ENCODE results near the gene DGKG.

The DGKG gene

GRCh38 chr3:186268616-186269448 is 93.2 kb downstream of the DGKG start:
- no peak for DNase-seq

- no peak for DNase-seq
Measured at GRCh38 chr3:186267758-186268157, 94.3 kb downstream of the DGKG start.

DNA sequence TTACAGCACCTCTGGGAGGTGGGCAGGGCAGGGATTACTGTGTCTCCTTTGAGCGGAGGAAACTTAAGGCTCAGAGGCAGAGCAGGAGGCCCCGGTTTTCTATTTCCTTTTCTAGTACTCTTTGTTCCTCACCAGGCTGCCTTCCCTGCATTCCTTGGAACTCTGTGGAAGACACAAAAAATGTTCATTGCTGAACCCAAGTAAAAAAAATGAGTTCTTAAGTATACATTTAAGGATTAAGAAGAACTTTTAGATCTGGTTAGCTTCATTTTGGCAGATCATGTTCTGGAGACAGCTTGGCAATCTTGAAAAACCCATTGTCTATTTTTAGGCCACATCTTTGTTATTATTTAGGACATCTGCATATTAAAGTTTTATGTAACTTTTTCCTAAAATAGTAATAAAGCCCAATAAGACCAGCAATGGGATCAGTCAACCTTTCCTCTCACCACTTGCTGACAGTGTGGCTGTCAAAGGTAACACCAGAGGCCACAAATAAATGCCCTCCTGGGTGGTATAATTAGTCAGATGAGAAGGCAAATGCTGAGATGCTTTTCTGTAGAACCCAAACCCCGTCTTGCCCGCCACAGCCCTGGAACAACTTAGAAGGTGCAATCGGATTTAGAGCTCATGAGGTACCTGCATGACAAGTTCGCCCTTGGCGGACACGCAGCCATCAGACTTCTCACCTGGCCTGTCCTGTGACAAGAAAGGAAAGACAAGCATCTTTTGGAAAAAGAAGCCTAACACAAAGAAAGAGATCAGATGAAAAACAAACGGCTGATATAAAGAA is 97.2 kb downstream of the DGKG start:
- DNase-seq: no peak

DNA sequence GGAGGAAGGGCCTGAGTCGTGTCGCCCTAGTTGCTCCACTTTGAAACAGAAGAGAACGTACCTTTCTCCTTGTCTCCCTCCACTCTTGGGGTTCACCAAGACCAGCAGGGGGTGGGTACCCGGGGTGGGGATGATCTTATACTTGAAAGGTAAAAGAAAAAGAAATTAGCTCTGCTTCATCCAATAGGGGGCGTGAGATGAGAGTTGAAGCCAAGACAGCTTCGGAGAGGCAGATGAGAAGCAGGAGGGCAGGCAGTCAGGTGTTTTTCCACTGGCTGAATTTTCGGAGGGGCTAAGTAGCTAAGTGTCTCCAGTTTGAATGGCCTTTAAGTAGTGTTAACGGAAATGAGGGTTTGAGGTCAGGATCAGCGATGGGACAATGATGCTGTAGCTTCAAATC is 100.4 kb downstream of the DGKG start:
- no peak for DNase-seq

- DNase-seq: no peak
Measured at GRCh38 chr3:186260726-186261125, 101.3 kb downstream of the DGKG start.

DNA sequence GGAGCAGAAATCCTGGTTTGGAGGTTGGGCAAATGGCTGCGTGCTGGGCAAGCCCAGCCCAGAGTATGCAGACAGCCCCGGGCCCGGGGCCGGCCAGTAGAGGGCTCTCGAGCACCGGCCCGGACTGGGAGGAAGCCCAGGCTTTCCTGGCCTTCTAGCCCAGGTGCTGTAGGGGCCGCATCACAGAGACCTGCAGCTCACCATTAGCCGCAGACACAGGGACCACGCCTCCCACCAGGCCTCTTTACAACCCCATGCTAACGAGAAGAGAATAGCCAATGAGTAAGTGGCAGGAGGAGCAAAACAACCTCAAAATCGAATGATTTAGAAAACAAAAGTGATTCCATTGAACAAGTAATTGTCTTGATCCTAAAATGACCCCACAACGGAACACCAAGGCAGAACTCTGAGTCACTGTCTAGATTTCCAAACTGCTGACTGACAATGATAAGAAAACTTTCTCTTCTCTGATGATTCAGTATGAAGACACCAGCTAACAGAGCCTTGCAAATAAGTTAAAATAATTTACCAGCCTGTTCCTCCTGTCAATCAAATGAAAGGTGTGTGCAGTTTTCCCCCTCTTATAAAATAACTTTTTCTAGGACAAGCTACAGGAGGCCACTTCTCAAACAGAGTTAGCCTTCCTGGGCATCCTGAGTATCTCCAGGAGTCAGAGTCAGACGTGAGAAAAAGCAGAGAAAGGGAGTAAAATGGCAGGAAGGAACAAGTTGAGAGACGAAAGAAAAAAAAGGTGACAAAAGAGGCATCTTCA is 102.2 kb downstream of the DGKG start:
- peak; percentile 76 for DNase-seq

GRCh38 chr3:186258968-186259367 is 103.1 kb downstream of the DGKG start:
- DNase-seq: no peak

GRCh38 chr3:186257866-186258265 is 104.2 kb downstream of the DGKG start:
- no peak for DNase-seq

DNA sequence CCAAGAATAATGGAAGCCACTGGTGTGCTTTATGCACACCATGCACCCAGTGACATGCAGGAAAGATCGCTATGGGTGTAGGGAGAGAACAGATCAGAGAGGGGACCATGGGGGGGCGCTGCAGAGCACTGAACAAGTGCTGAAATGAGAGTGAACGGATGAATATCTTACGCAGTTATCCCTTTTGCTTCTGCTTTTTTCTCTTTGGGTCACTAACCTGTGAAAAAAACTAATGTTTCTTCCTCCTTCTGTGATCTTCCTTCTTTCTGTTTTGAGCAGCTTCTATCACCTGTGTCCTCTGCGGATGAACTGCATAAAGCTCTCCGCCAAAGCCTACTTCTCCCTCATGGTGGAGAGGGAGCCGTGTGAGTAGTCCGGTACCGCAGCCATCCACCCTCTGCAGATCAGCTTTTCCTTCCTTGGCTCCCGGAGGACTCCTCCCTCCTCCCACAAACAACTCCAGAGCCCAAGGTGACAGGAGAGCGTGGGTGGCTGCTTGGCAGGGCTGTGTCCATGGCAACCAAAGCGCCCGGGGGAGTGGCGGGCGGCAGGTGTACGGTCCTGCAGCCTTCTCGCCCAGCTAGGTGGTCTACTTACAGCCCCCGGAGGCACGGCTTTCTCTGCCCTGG is 106.2 kb downstream of the DGKG start:
- DNase-seq: no peak

GRCh38 chr3:186254676-186255650 is 107.1 kb downstream of the DGKG start:
- DNase-seq: peak; percentile 22

- DNase-seq: no peak
Measured at GRCh38 chr3:186251948-186252619, 110.0 kb downstream of the DGKG start.

DNA sequence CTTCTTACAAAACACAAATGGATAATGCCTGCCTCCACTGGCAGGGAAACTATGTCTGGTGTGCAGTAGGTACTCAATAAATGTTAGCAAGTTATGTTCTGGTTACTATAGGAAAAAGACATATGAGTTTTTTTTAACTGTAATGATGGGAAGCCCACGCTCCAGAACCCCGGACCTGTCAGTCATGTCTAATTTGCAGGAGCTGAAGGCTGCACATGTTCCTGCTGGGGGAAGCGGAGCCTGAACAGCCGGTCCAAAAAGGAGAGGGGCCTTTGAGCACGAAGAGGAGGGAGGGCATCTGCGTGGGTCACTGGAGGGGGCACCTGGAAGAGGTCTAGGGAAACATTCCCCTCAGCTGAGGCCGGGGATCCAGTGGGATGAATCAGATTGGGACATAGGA is 113.2 kb downstream of the DGKG start:
- DNase-seq: no peak

DNA sequence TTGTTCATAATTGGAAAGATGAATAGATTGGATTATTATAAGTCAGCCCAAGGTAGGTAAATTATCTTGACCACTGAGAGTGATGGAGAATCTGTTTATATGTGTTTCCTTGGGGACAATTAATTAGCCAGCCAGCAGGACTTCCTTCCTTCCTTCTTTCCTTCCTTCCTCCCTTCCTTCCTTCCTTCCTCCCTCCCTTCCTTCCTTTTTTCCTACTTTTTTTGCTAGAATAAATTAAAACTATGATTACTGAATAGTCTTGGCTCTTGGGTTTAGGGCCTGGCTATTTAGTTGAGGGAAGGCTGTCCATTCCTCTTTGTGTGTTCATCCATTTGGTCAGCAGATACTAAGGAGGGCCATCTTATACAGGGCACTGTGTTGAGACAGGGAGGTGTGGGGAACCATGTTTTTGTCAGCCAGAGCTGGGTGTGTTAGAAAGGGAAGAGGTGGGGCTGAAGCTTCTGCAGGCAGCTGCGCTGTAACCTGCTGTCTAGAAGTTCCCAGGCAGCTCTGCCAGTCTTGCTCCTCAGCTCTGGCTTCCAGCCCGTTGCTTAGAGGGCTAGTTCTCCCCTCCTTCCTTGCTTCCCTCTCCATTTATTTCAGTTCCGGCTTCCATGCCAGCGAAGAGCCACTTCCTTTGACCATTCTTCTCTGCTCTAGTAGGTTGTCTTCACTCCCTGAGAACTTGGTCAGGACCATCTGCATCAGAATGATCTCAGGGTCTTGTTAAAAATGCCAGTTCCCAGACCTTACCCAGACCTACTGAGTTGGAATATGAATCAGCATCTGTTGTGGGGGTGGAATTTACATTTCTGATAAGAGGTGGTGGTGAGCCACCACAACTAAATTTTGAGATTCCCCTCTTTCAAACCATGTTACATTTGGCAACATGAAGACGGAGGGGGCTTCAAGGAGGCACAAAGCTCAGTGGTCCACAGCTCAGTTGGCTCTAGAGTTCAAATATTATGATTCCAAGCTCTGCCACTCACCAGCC is 113.9 kb downstream of the DGKG start:
- DNase-seq: no peak

- DNase-seq: no peak
Measured at GRCh38 chr3:186246941-186247340, 115.1 kb downstream of the DGKG start.

GRCh38 chr3:186244016-186244415 is 118.0 kb downstream of the DGKG start:
- DNase-seq: no peak

DNA sequence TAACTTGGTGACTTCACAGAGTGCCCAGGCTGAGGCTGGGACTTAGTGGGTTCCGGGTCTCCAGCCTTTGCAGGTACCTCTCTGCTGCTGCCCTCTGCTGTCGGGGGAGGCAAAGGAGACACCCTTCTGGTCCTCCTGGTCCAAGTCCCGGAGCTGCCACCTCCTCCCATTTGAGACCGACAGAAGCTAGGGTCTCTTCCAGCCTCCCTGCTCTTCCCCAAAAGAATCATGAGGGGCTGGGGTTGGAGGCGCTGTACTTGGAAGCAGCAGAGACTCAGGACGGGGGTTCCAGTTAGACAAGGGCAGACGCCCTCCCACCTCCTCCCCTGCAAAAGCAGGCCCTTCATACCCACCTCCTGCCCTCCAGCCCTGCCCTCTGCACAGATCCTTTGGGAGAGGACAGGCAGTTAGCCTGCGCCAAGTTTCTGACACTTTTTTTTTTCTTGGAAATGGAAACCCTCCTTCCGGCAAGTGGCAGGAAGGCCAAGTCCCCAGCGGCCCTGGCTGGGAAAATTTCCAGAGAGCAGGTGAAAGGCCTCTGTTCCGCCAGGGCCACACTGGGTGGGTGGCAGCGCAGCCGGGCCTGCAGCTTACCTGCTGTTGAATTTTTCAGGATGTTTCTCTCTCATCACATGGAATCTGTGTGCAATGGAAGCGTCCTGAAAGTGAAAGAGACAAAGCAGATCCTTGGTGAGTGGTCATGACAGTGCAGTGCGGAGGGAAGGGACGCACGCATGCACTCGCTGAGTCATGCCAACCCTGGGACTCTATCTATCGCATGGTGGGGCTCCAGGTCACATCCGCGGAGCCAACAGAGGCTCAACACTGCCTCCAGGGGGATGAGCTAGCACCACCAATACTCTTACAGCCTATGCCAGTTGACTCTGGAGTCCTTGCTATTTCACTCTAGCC is 119.9 kb downstream of the DGKG start:
- DNase-seq: peak; percentile 47

DNA sequence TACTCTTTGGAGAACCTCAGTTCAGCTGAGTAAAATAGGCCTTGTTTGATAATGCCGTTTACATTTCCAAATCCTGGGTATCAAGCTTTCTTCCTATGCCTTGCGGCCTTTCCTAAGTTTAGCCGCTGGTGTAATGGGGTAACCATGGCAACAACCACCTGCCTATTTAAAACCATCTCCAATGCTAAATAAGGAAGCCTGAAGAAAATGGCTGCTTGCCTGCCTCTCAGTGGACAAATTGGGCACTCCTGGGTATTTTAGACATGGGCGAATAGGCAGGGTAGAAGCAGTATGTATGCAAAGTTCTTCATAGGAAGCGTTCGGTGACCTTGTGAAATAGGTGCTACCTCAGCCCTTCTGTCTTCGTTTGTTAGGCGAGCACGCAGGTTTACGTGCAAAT is 122.7 kb downstream of the DGKG start:
- no peak for DNase-seq

DNA sequence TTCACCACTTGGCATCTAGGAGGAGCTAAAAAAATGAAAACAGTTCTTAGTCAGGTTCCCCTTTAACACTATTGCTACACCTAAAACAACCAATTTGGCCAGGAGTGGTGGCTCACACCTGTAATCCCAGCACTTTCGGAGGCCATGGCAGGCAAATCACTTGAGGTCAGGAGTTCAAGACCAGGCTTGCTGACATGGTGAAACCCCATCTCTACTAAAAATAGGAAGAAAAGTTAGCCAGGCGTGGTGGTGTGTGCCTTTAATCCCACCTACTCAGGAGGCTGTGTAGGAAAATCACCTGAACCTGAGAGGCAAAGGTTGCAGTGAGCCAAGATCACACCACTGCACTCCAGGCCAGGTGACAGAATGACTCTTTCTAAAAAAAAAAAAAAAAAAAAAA is 124.1 kb downstream of the DGKG start:
- DNase-seq: no peak
